OCI-LY1 (cell line): ENCODE measurements around the gene MAGEB17.
A peak's percentile ranks its signal among the peaks of the same experiment; 100 is the strongest.

ENCODE experiments used
- H2AFZ ChIP-seq: fragments of 200-600 bp; sonication (generic), shearing (Covaris generic); 2 replicates; pipeline ENCODE4 v1.6.0; 2014; ENCODE audit warnings: antibody characterized with exemption, mild to moderate bottlenecking, low read length
- H3F3A ChIP-seq: fragments of 200-600 bp; sonication (generic), shearing (Covaris generic); 2 replicates; pipeline ENCODE4 v1.6.0; 2014; ENCODE audit warnings: mild to moderate bottlenecking, antibody characterized with exemption, low read length, moderate library complexity; ENCODE audit not compliant: insufficient read depth
- H3K27ac ChIP-seq: fragments of 200-600 bp; sonication (generic); 2 replicates; pipeline ENCODE4 v1.5.1; 2014; ENCODE audit warnings: low read length, mixed run types, mild to moderate bottlenecking, low read depth; ENCODE audit not compliant: poor library complexity, severe bottlenecking
- H3K27me3 ChIP-seq: fragments of 200-600 bp; sonication (generic); 2 replicates; pipeline ENCODE4 v1.6.0; 2014; ENCODE audit warnings: antibody characterized with exemption, mild to moderate bottlenecking, low read length, moderate library complexity; ENCODE audit not compliant: insufficient read depth
- H3K36me3 ChIP-seq: fragments of 200-600 bp; sonication (generic); 2 replicates; pipeline ENCODE4 v1.6.1; 2014; ENCODE audit warnings: mild to moderate bottlenecking, antibody characterized with exemption, low read length, moderate library complexity, mixed read lengths; ENCODE audit not compliant: insufficient read depth
- H3K4me1 ChIP-seq: fragments of 200-600 bp; sonication (generic); 2 replicates; pipeline ENCODE4 v1.5.1; 2014; ENCODE audit warnings: mild to moderate bottlenecking, low read length, moderate library complexity; ENCODE audit not compliant: insufficient read depth, severe bottlenecking
- H3K4me2 ChIP-seq: fragments of 200-600 bp; sonication (generic), shearing (Covaris generic); 2 replicates; pipeline ENCODE4 v1.6.1; 2014; ENCODE audit warnings: low read length
- H3K4me3 ChIP-seq: fragments of 200-600 bp; sonication (generic); 2 replicates; pipeline ENCODE4 v1.5.1; 2014; ENCODE audit warnings: low read length, low read depth, mild to moderate bottlenecking, mixed read lengths; ENCODE audit not compliant: poor library complexity, severe bottlenecking
- H3K79me2 ChIP-seq: fragments of 200-600 bp; shearing (Covaris generic); 2 replicates; pipeline ENCODE4 v1.6.1; 2016; ENCODE audit warnings: mixed run types, low read length, mixed read lengths; ENCODE audit not compliant: insufficient read depth
- H3K9ac ChIP-seq: fragments of 200-600 bp; sonication (generic), shearing (Covaris generic); 2 replicates; pipeline ENCODE4 v1.6.1; 2014; ENCODE audit warnings: mild to moderate bottlenecking, low read length, mixed read lengths
- H3K9me2 ChIP-seq: fragments of 200-600 bp; sonication (generic), shearing (Covaris generic); 2 replicates; pipeline ENCODE4 v1.6.1; 2014; ENCODE audit warnings: low read depth, mild to moderate bottlenecking, low read length, mixed read lengths
- H3K9me3 ChIP-seq: fragments of 200-600 bp; shearing (Covaris generic); 2 replicates; pipeline ENCODE4 v1.6.1; 2014; ENCODE audit warnings: low read length, mixed read lengths
- H4K20me1 ChIP-seq: fragments of 200-600 bp; sonication (generic), shearing (Covaris generic); 2 replicates; pipeline ENCODE4 v1.6.0; 2016; ENCODE audit warnings: mild to moderate bottlenecking, low read length; ENCODE audit not compliant: insufficient read depth
- CTCF ChIP-seq: fragments of 200-600 bp; sonication (generic), shearing (Covaris generic); IDR thresholded peaks from 2 replicates; pipeline ENCODE4 v1.5.1; 2017; ENCODE audit warnings: mild to moderate bottlenecking, antibody characterized with exemption, low read length, moderate library complexity, mixed read lengths
- EZH2 ChIP-seq: fragments of 200-600 bp; sonication (generic), shearing (Covaris generic); IDR thresholded peaks from 2 replicates; pipeline ENCODE4 v1.8.0; 2017; ENCODE audit warnings: borderline replicate concordance, mixed run types, mild to moderate bottlenecking, antibody characterized with exemption, low read length, moderate library complexity, mixed read lengths

Gene MAGEB17

DNA sequence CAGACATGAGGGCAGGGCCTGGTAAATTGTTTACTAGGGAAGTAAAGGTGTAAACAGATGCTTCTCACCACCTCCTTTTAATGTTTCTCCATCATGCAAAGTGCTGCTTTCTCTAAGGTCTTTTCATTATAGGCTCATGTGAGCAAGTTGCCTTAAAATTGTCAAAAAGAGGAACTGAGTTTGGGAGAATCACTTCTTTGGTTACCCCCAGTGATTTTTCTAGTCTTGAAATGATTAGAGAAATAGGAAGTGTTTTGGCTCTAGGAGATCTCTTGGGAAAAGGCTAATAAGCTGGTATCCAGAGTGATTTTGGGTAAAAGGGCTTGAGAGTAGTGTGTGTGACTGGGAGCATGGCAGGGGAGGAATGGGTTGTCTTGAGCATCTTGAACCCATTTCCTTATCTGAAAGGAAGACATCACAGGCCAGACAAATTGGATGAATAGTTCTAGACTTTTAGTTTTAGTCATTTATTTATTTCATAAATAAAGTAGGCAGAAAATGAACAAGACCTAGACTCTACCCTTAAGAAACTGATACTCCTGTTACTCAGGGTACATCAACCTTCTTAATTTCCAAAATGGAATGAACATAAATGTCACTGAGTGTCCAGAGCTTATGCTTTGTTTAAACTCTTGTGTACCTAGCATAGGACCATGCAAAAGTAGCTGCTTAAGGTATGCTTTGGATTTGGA is 29.7 kb upstream of the MAGEB17 start:
- Histone ChIP-seq H3K9me3 (no peaks in the 10 kb centered on the region), H3F3A (no peaks in the 10 kb centered on the region), H3K4me3 (no peak overlapping the region), H3K27me3 (no peaks in the 10 kb centered on the region), H3K4me1 (no peaks in the 10 kb centered on the region), H3K9ac (no peak overlapping the region), H3K36me3 (no peaks in the 10 kb centered on the region), H4K20me1 (no peaks in the 10 kb centered on the region), H3K9me2 (no peaks in the 10 kb centered on the region), H2AFZ (no peak overlapping the region), H3K27ac (no peak overlapping the region), H3K79me2 (no peaks in the 10 kb centered on the region), H3K4me2 (no peak overlapping the region)
- no peak for TF ChIP-seq CTCF

- Histone ChIP-seq H3K27ac (no peak overlapping the region), H3K27me3 (no peaks in the 10 kb centered on the region), H4K20me1 (no peaks in the 10 kb centered on the region), H3F3A (no peaks in the 10 kb centered on the region), H3K4me3 (no peak overlapping the region), H3K9me3 (no peaks in the 10 kb centered on the region), H3K9ac (no peak overlapping the region), H3K9me2 (no peaks in the 10 kb centered on the region), H3K36me3 (no peaks in the 10 kb centered on the region), H3K4me2 (no peak overlapping the region), H3K4me1 (no peaks in the 10 kb centered on the region), H3K79me2 (no peaks in the 10 kb centered on the region), H2AFZ (no peak overlapping the region)
- peak; percentile 33; the same call in 1 of the 2 replicates for TF ChIP-seq CTCF
- no peak for TF ChIP-seq EZH2
These were observed 29.2 kb upstream of the MAGEB17 start for GRCh38 chrX:16138108-16138427.

DNA sequence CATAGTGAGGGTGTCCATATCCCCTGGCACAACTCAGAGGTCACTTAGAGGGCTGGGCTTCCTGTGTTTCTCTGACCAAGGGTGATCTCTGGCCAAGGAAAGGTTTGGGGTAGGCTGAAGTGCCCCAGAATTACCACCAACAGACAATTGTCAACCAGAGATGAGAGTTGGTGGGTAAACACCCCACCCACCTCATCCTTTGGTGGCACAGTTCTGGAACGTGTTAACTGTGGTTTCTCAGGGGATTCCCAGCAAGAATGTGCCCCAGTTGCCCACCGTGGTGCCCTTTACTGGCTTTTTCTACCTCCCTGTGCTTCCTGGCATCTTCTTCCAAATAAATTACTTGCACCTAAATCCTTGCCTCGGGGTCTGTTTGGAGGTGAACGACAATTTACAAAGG is 26.8 kb upstream of the MAGEB17 start:
- no peak overlapping the region for H3K4me3 ChIP-seq
- no peaks in the 10 kb centered on the region for H3K27me3 ChIP-seq
- no peaks in the 10 kb centered on the region for H4K20me1 ChIP-seq
- H3K4me1 ChIP-seq, result no peaks in the 10 kb centered on the region
- no peaks in the 10 kb centered on the region for H3K9me3 ChIP-seq
- no peak overlapping the region for H3K27ac ChIP-seq
- H3F3A ChIP-seq, result no peaks in the 10 kb centered on the region
- H3K9ac ChIP-seq, result no peak overlapping the region
- H3K4me2 ChIP-seq, result no peak overlapping the region
- H3K36me3 ChIP-seq, result no peaks in the 10 kb centered on the region
- H3K79me2 ChIP-seq, result no peaks in the 10 kb centered on the region
- no peak overlapping the region for H2AFZ ChIP-seq
- TF ChIP-seq EZH2, result no peak
- TF ChIP-seq CTCF, result no peak
- no peaks in the 10 kb centered on the region for H3K9me2 ChIP-seq
